Measurements from ENCODE around the gene ASTN2.
A peak's percentile ranks its signal among the peaks of the same experiment; 100 is the strongest.

Gene ASTN2

DNA sequence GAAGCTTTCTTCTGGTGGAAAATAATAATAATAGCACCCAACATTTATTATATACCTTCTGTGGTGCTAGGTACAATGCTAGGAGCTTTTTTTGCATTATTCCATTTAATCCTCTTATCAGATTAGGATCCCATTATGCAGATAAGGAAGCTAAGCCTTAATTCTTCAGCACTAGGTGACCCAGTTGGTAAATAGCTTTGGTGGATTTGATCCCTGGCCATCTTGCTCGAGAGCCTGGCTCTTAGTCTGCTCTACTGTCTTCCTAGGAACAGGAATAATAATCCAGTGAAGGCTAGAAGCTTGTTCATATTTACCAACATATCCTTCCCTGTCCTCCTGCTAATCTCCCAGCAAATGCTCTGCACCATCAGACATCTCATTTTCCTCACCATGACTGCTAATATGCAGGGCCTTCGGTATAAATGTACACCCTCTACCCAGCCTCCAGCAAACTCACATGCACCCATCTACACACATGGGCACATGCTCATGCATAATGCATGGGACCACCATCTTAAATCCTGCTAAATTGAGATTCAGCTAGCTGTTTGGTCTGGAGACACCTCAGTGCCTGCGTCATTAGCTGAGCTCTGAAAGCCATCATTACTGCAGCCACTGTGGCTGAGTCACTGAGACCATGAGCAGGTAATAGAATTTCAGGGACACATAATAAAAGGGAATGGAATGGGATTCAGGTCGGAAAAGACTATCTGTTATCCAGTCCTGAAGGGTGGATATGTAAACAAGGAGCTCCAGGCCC is 640.3 kb downstream of the ASTN2 start:
- no peak for DNase-seq

DNA sequence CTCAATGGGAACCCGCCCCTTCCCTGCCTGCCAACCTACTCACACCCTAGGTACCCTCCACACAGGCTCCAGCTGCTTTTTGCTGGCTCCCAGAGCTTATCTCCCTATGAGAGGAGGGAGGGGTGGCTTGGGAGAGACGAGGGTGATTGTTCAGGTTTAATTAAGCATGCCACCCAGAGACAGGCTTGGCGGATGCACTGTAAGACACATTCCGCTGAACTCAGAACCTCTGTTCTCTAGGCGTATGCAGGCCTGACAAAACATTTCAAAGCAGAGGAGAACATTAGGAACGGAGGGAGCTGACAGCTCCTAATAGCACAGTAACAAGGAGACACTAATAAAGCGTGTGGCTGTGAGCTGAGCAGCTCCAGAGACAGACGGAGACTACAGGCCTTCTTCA is 647.6 kb downstream of the ASTN2 start:
- peak; percentile 44 for DNase-seq

- no peak for DNase-seq
Observed at GRCh38 chr9:116765011-116765410, 649.8 kb downstream of the ASTN2 start.

- no peak for DNase-seq
Observed at GRCh38 chr9:116763770-116764169, 651.1 kb downstream of the ASTN2 start.

DNA sequence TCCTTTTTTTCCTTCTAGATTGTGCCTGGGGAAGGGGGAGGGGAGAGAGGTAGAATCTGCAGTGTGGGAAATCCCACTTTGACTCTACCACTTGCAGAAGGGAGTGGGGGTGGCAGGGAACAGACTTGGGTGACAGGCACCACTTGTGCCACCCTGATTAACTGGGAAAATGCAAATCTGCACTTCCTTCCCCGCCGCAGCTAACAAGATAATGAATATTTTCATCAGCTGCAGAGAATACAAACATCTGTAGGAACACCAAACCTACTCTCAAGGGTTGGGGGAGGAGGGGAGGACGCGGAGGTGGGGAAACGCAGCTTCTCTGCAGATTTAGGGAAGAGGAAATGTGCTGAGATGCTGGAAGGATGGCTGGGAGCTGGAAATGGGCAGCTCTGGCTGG is 654.2 kb downstream of the ASTN2 start:
- no peak for DNase-seq

- DNase-seq = no peak
Observed at GRCh38 chr9:116757030-116757429, 657.8 kb downstream of the ASTN2 start.

GRCh38 chr9:116753389-116753788 is 661.5 kb downstream of the ASTN2 start:
- DNase-seq = no peak

DNA sequence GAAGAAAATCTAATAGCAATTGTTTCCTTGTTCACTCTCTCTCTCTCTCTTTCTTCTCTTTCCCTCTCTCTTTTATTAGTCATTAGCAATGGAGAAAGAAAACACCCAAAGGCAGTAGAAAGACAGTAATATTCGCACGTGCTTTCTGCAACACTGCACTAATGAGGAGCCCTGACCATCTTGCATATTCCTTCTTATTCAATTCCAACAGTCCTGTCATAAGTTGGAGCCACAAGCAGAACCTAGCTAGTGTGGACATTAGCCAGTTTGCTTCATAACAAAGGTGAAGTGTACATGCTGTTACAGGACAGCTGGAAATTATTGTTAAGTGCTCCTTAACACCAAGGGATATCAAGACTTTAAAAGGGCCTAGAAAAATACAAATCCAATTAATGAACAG is 664.3 kb downstream of the ASTN2 start:
- DNase-seq = no peak

DNA sequence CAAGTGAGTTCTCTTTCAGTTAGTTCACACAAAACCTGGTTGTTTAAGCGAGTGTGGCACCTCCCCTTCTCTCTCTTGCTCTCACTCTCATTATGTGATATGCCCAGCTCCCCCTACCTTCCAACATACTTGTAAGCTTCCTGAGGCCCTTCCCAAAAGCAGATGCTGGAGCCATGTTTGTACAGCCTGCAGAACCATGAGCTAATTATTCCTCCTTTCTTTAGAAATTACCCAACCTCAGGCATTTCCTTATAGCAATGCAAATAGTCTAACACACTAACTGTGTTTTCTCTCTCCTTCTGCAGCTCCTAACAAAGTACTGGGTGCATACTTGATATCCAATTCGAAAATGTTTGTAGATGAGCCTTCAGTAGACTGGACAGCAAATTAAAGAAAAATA is 665.1 kb downstream of the ASTN2 start:
- no peak for DNase-seq

DNA sequence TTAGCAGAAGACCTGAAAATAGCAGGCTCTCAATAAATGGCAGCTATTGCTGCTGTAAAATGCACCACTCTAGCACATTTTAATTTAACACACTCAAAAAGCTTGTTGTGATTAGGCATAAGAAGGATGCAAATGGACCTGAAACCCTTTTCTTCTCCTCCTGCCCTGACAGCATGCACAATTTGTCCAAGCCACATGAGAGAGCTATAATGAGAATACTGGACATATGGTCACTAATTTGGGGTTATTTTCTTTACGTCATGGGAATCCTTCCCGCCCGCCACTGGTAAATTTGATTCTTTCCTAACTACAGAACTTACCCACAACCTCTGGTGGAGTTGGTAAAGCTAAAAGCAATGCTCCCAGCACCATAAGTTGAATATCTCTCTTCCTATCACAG is 665.7 kb downstream of the ASTN2 start:
- DNase-seq = no peak

DNA sequence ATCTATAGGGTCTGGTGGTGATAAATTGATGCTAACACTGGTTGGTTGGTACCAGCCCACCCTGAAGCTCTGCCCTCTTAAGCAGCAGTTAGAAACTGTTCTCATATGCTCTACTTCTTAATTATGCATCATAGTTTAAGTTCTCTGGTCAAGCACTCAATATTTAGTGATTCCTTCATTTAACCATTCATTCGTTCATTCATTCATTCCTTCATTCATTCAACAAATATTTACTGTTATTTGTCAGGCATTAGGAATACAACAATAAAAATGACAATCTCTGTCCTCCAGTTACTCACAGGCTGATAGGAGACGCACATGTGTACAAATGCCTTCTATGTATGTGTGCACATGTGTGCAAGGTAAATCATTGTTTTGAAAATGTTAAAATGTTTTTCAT is 673.1 kb downstream of the ASTN2 start:
- DNase-seq = no peak

DNA sequence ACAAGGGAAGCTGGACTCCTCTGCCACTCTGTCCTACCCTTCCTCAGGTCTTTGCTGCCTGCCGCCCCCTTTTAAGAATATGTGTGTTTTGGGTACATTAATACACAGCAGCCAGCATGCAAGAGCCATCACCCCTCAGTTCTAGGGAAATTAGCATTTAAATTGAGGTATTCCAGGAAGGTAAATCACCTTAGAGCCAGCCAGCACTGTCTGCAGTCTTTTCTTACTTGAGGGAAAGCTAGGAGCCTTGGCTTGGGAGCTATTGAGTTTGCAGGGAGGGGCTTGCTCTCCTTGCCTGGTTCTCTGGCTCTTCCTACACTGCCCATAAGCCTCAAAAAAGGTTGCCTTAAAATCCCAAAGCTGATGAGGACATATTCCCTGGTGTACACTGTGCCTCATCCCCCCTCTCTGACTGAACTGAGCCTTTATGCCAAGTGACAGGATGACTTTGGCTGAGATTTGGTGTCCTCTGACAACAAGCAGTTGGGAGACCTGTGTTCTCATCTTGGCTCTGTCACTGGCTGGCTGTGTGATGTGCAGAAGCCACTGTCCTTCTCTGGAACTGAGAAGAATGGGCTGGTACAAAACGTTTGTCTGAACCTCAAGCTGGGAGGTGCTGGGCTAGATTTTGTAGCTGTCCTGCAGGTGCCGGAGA is 673.6 kb downstream of the ASTN2 start:
- DNase-seq = no peak

DNA sequence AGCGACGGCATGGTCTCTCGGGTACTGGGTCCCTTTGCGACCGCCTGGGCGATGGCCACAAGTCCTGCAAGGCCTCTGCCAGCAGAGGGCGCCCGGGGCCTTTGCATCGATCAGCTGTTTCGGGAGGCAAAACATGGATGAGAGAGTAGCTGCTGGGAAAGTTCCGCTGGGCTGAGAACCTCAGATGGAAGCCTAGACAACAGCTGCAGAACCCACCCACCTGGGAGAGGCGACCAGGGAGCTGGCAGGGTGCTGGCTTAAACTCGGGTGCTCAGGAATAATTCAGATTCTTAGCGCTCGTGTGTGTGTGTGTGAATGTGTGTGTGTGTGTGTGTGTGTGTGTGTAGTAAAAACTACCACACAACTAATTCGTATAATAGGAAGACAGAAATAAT is 677.7 kb downstream of the ASTN2 start:
- peak; percentile 52 for DNase-seq

DNA sequence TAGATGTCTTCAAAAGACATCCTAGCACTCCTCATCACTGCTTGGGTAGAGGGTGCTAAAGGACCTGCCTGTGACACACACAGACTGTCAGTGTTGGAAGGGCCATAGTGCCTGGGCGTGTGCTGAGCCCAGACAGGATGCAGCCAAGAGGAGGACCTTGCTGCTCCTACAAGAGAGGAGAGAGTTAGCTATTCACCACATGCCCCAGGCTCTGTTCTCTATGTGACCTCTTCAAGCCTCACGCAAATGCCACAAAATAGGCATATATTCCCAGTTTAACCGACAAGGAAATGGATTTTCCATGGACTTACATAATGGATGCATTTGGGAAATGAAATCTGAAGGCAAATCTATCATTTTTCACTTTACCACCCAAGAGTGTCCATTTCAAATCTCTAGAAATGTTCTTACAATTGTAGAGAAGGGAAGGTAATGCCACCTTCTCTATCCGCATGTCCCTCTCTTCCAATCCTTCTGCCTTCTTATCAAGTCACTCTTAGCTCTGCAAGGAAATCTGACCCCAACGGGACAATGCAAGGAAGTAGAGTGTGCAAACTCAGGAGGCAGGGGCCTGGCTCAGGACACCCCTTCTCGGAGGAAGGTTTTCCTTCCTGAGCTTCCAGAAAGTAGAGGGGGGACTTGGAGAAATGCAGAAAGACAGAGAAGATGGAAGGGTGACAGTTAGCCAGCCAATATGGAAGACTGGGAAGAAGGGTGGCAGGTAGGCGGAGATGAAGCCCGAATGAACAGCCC is 678.3 kb downstream of the ASTN2 start:
- DNase-seq = no peak

DNA sequence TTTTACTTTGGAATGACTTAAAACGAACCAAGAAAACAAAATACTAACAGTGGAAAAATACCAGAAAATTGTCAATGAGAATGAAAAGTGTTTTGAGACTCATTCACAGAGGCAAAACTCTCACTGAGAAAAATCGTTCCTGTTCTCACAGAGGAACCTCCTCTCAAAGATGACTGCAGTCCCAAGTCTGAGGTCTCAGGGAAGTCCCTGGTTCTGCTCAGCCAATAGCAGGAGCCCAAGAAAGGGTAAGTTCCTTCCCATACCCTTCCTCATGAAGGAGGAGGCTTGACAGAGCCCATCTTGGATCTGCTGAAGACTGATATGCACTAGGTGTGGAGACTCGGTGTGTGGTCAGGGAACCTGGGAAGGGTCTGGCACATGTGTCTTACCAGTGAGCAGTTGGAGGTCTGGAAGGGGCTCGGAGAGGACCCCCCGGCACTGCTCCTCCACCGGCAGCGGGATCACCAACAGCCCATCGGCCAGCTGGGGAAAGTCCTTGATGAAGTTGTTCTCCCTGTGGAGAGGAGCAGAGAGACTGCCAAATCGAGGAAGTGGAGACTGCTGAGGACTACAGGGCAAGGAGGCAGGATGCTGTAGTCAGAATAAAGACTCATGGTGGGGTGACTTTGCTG is 681.7 kb downstream of the ASTN2 start:
- DNase-seq = no peak

DNA sequence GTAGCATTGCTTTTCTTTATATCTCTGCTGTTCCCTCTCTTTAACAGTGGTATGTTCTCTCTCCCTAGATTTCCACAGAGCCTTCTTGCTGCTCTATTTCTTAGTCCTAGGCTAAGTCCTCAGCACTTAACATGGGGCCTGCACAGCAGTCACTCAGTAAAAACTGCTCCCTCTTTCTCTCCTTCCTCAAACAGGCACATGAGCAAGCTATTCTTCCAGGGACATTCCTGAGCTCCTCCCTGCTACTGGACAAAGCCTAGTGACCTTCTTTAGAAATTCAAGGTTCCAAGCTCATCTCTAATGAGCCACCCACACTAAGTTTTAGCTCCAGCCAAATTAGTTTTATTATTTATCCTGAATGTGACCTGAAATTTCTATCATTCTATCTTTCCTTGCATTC is 688.3 kb downstream of the ASTN2 start:
- DNase-seq = no peak

DNA sequence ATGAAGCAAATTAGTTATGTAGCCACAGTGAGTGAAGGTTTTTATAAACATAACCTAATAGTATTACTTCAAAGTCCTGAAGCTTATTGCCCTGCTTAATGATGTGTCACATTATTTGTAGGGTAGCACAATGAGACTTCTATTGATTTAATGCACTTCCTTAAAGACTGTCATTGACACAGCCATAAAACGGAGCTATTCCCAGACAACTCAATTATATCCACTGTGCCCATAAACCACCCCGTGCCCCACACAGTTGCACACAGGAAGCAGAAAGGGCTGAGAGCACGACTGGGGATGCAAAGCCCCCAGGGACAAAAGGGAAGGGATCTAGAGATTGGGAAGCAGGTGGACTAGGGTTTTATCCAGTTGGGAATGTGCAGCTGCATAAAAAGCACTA is 690.7 kb downstream of the ASTN2 start:
- DNase-seq = peak; percentile 84

- DNase-seq = no peak
Observed at GRCh38 chr9:116721944-116722343, 692.9 kb downstream of the ASTN2 start.

- DNase-seq = no peak
Observed at GRCh38 chr9:116721411-116721810, 693.4 kb downstream of the ASTN2 start.

DNA sequence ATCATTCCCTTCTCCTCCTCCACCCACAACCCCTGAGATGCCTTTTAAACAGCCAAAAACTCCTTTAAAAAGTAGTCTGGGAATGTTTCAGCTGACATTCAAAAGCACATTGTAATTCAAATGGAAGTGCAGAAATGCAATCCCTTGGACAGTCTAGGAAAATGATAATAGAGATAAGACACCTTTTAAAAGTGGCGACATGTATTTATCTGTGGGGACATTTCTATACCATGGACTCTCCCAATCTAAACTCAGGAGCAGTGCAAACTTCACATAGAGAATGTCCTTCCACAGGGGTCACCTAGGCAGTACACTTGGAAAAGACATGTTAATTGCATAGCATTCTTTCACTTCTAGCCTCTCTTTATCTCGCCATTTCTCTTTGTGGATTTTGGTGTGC is 694.7 kb downstream of the ASTN2 start:
- no peak for DNase-seq

DNA sequence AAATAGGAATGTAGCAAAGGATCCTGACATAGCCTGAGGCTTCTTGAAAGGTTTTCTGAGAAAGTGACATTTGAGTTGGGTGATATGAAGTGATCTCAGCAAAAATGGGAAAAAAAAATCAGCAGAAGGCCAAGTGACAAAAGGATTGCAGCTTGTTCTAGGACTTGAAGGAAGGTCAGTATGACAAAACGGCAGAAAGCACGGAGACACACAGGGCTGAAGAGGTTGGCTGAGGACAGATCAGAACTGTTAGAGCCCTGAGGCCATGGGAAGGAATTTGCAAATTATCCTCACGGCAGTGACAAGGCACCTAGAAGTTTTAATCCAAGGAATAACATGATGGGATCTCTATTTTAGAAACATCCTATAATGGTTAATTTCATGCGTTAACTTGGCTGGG is 696.7 kb downstream of the ASTN2 start:
- no peak for DNase-seq

GRCh38 chr9:116717150-116717549 is 697.7 kb downstream of the ASTN2 start:
- DNase-seq = no peak

- DNase-seq = no peak
Observed at GRCh38 chr9:116716438-116716837, 698.4 kb downstream of the ASTN2 start.

DNA sequence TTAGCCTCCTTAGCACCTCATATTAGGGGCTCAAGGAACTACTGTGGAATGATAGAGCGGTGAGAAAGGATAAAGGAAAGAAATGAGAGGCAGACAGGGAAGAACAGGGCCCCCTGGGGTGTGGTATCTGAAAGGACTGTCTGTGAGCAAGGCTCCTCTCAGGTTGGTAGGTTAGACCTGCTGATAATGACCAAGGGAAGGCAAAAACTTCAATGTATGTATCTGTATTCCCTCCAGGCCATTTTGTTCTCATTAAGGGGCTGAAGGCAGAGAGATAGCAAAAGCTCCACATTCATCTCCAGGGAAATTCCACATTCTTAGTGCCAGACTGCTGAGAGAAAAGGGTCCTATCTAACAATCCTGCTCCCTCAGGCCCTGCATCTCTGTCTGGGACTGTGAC is 699.1 kb downstream of the ASTN2 start:
- DNase-seq = no peak
